Psoas muscle (tissue), 8 donors: ENCODE data around the gene KCNG2. TPM values are rescaled to one million over a fixed set of nuclear protein-coding genes. Genes with fewer than 3 reads are reported as not detected.
A peak's percentile ranks its signal among the peaks of the same experiment; 100 is the strongest.

Experiments used
- ATAC-seq, 4 donors: fragments of 200-7000 bp; cut with Tn5 transposase; one replicate each; pipeline ENCODE4 v1.9.1; 2020; ENCODE audit warnings: moderate library complexity in 3 of 4, mild to moderate bottlenecking in 2 of 4
- DNase-seq, 2 donors: peaks; one replicate each; pipeline ENCODE4 v3.0.0-alpha.2; 2020
- H3K27ac ChIP-seq: fragments of 200-600 bp; one replicate; pipeline ENCODE4 v1.8.0; 2022
- H3K27me3 ChIP-seq, 3 donors: fragments of 200-600 bp in 1 of 3; one replicate each; pipeline versions ENCODE4 v1.6.1 to v1.8.0; 2013 to 2022; ENCODE audit warnings: low read length in 2 of 3, mild to moderate bottlenecking in 2 of 3, moderate library complexity in 1 of 3; ENCODE audit not compliant: insufficient read depth in 3 of 3
- H3K36me3 ChIP-seq, 2 donors: fragments of 200-600 bp in 1 of 2; one replicate each; pipeline versions ENCODE4 v1.6.1 to v1.8.0; 2013 to 2022; ENCODE audit warnings: low read depth in 1 of 2, mild to moderate bottlenecking in 1 of 2, moderate library complexity in 1 of 2; ENCODE audit not compliant: insufficient read depth in 1 of 2
- H3K4me1 ChIP-seq: fragments of 200-600 bp; one replicate; pipeline ENCODE4 v1.8.0; 2022
- H3K4me3 ChIP-seq: fragments of 200-600 bp; one replicate; pipeline ENCODE4 v1.8.0; 2022; ENCODE audit warnings: mild to moderate bottlenecking
- H3K9me3 ChIP-seq: fragments of 200-600 bp; one replicate; pipeline ENCODE4 v1.8.0; 2022
- CTCF ChIP-seq: fragments of 200-600 bp; IDR thresholded peaks from one replicate; pipeline ENCODE4 v1.8.0; 2022; ENCODE audit warnings: antibody characterized with exemption
- whole genome bisulfite sequencing, 3 donors: extraction: QIAGEN DNeasy Blood & Tissue Kit; methylation state at CpG; one replicate each; pipeline versions ENCODE4 v1.1.6 to v1.1.7; 2013; 5-methylcytosine and 5-hydroxymethylcytosine counted together
- intact Hi-C, 2 donors: fragments of 100-400 bp; cut with DNase I; formaldehyde crosslinking; loops; one replicate each; pipeline versions ENCODE4 v1.11.0 to v1.14.2; 2022
- polyA plus RNA-seq, 3 donors: library from polyadenylated mRNA; stranded (reverse); fragments of 200-250 nt; gene quantifications; one replicate each; pipeline ENCODE4 v1.2.3, GENCODE V29; 2013
- total RNA-seq, 4 donors: library from RNA; stranded (reverse); fragmentation: NEBNext Ultra II Directional in 2 of 4; extraction: Animal tissue kit (Norgen Biotek cat#: 25700) in 2 of 4; gene quantifications; one replicate each; pipeline versions ENCODE4 v1.2.1 to v1.2.4, GENCODE V29; 2021 to 2023
- donor health status: healthy with polysubstance abuse.
- donor health status: DM: no; HTN: no; CAD: no; lungs with moderate emphysema.
- donor health status: Bipolar disorder and iron deficiency.
- donor health status: healthy.
- donor health status: DM: yes; HTN: yes; CAD: no.
- donor health status: DM: no; HTN: no; CAD: no.
- donor health status: DM: no; HTN: no; CAD: no.
- donor health status: DM: yes; HTN: yes; CAD: no.

KCNG2 gene
- total and polyA plus RNA-seq, 7 donors = 0.04 to 0.54 (median 0.27) TPM; not detected in 2

- no peak for TF ChIP-seq CTCF
- 84 to 86% (median 86%) methylated on average over 25 of the region's 25 CpGs for WGBS, 3 donors
- ATAC-seq = no peak
- no peak overlapping the region for H3K4me3 ChIP-seq
- no peaks in the 10 kb centered on the region for H3K4me1 ChIP-seq
- no peak overlapping the region for H3K27ac ChIP-seq
- intact Hi-C loops = no loop called here
- DNase-seq = no peak
- peaks cover 0 to 25% (median 5%) of the 10 kb centered on the region in 3 donors for H3K27me3 ChIP-seq
- no peaks in the 10 kb centered on the region for H3K36me3 ChIP-seq
- H3K9me3 ChIP-seq = no peaks in the 10 kb centered on the region
These were observed 54.2 kb downstream of the KCNG2 start for GRCh38 chr18:79851950-79852349.

- Histone ChIP-seq H3K4me3 (no peak overlapping the region), H3K27me3 (peaks cover 0 to 33% (median 5%) of the 10 kb centered on the region in 3 donors), H3K9me3 (no peaks in the 10 kb centered on the region), H3K36me3 (no peaks in the 10 kb centered on the region), H3K27ac (no peak overlapping the region), H3K4me1 (no peaks in the 10 kb centered on the region)
- intact Hi-C loops = no loop called here
- no peak for ATAC-seq
- 83 to 87% (median 86%) methylated on average over 33 of the region's 33 CpGs for WGBS, 3 donors
- DNase-seq = no peak
- TF ChIP-seq CTCF = no peak
These were observed 55.0 kb downstream of the KCNG2 start for GRCh38 chr18:79852561-79853302.

- WGBS, 3 donors = 71 to 78% (median 77%) methylated on average over 19 to 26 of the region's 26 CpGs
- Histone ChIP-seq H3K4me1 (no peaks in the 10 kb centered on the region), H3K27me3 (peaks cover 0 to 36% (median 5%) of the 10 kb centered on the region in 3 donors), H3K36me3 (no peaks in the 10 kb centered on the region), H3K9me3 (no peaks in the 10 kb centered on the region), H3K27ac (no peak overlapping the region), H3K4me3 (no peak overlapping the region)
- DNase-seq (no peak), ATAC-seq (no peak)
- TF ChIP-seq CTCF = no peak
- intact Hi-C loops = no loop called here
These were observed 55.7 kb downstream of the KCNG2 start for GRCh38 chr18:79853303-79853992.

GRCh38 chr18:79853993-79854364 is 56.2 kb downstream of the KCNG2 start:
- H3K36me3 ChIP-seq = no peaks in the 10 kb centered on the region
- 81 to 89% (median 86%) methylated on average over 15 of the region's 15 CpGs for WGBS, 3 donors
- H3K4me3 ChIP-seq = no peak overlapping the region
- DNase-seq (peak in 1 of 2 donors; percentile 28), ATAC-seq (no peak)
- no peaks in the 10 kb centered on the region for H3K9me3 ChIP-seq
- H3K27me3 ChIP-seq = peaks cover 0 to 36% (median 5%) of the 10 kb centered on the region in 3 donors
- TF ChIP-seq CTCF = no peak
- intact Hi-C loops = no loop called here
- H3K4me1 ChIP-seq = no peaks in the 10 kb centered on the region
- H3K27ac ChIP-seq = no peak overlapping the region
